ENCODE measurements around the gene RAB11FIP3.
"Not testable (repeated sequence)": the region's sequence is repeated elsewhere in the genome, so short reads cannot be mapped to it uniquely, and the experiment has no call there.

RAB11FIP3 gene, protein sequence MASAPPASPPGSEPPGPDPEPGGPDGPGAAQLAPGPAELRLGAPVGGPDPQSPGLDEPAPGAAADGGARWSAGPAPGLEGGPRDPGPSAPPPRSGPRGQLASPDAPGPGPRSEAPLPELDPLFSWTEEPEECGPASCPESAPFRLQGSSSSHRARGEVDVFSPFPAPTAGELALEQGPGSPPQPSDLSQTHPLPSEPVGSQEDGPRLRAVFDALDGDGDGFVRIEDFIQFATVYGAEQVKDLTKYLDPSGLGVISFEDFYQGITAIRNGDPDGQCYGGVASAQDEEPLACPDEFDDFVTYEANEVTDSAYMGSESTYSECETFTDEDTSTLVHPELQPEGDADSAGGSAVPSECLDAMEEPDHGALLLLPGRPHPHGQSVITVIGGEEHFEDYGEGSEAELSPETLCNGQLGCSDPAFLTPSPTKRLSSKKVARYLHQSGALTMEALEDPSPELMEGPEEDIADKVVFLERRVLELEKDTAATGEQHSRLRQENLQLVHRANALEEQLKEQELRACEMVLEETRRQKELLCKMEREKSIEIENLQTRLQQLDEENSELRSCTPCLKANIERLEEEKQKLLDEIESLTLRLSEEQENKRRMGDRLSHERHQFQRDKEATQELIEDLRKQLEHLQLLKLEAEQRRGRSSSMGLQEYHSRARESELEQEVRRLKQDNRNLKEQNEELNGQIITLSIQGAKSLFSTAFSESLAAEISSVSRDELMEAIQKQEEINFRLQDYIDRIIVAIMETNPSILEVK

DNA sequence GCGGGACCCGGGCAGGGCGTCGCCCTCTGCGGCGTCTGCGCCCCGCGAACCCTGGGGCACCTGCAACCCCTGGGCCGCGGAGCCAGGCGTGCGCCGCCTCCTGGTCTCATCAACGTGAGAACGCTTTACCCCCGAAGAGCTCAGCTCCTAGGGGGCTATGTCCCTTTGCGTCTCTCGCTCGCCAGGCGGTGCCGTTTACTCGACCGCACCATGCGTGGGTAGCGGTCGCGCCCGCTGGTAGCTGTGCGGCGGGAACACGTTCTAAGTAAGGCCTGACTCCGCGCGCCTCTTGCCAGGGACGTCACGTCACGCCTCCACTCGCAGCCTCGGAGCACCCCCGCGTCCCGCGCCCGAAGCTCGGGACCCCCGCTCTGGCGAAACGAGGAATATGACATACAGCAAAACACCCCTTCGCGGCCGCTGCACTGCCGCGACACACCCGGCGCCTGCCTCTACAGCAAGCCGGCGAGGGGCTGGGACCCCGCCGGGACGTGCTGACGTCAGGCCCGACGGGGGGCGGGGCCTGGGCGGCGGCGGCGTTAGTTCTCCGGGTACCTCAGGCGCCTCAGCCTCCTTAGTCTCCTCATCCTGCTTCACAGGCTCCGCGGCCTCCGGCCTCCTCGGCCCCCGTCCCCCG is at the start of gene RAB11FIP3:
Gene RAB11FIP3 (plus strand): TSS at position 568 of the 637 bp plus-strand sequence. CDS start 358 bp downstream, outside the sequence.
- no peak for DNase-seq (ENCODE audit: low read depth)

DNA sequence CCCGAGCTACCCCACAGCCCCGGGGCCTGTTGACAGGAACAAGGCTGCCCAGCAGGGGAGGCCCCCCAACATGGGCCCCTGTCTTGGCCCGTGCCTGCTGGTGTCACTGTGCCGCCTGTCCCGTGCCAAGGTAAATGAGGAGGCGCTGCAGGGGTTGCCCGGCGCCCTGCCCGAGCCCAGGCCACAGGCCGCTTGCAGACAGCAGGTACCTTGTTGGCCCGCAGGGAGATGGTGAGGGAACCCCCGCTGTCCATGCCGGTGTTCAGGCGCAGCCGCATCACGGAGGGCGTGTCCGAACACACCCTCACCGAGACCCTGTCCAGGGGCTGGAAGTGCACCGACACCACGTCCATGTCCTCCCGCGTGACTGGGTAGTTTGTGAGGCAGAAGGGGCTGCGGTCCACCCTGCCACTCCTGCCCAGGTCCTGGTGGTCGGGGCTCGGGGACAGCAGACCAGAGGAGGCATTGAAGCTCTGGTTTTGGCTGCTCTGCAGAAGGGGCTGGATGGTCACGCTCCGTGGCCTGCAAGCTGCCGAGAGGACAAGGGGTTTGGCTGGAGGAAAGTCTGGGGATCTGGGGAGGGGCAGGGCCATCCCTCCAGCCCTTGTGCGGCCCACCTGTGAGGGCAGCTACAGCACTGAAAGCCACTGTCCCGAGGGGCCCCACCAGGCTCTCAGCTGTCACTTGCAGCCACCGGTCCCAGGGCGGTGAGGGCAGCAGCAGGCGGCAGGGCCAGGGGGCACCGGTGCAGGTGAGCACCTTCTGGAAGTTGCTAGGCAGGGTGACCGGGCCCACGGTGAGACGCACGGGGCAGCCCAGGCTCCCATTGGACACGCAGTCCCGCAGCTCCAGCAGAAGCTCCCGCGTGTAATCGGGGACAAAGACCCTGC is 49.3 kb upstream of the RAB11FIP3 start:
- no peak for DNase-seq (ENCODE audit: low read depth)

GRCh38 chr16:376817-377418 is 48.5 kb upstream of the RAB11FIP3 start:
- DNase-seq (ENCODE audit: low read depth), result no peak

GRCh38 chr16:377419-377951 is 48.0 kb upstream of the RAB11FIP3 start:
- no peak for DNase-seq (ENCODE audit: low read depth)

DNA sequence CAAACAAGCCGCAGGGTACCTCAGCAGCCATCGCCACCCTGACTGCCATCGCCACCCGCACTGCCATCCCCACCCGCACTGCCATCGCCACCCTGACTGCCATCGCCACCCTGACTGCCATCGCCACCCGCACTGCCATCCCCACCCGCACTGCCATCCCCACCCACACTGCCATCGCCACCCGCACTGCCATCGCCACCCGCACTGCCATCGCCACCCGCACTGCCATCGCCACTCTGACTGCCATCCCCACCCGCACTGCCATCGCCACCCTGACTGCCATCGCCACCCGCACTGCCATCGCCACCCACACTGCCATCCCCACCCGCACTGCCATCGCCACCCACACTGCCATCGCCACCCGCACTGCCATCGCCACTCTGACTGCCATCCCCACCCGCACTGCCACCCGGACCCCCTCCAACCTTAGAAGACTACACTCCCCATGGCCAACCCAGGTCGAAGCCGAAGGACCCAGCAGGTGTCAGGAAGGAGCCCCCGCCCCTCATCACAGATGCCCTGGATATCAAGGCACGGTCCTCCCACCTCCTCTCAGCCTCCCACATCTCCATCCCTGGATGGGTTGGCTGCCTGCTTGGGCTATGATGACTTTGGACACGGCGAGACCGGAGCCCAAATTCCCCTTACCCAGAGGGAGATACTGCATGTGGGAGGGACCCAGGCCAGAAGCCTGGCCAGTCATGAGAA is 47.2 kb upstream of the RAB11FIP3 start:
- not testable (repeated sequence) for DNase-seq (ENCODE audit: low read depth)

DNA sequence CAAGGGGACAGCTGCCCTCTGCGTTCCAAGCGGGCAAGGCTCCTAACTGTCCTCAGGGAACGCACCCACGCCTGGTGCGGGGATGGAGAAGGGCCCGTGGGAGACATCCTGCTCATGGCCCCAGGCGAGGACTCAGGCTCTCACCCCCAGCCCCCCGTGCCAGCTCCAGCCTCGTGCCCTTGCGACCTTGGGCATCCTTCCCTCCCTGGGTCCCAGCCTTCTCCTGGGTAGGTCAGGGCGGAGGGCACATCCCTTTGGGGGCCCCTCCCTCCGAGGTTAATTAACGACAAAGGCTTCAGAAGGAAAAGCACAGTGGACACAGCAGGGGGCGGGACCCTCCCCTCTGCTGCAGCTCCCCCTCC is 46.6 kb upstream of the RAB11FIP3 start:
- no peak for DNase-seq (ENCODE audit: low read depth)

DNA sequence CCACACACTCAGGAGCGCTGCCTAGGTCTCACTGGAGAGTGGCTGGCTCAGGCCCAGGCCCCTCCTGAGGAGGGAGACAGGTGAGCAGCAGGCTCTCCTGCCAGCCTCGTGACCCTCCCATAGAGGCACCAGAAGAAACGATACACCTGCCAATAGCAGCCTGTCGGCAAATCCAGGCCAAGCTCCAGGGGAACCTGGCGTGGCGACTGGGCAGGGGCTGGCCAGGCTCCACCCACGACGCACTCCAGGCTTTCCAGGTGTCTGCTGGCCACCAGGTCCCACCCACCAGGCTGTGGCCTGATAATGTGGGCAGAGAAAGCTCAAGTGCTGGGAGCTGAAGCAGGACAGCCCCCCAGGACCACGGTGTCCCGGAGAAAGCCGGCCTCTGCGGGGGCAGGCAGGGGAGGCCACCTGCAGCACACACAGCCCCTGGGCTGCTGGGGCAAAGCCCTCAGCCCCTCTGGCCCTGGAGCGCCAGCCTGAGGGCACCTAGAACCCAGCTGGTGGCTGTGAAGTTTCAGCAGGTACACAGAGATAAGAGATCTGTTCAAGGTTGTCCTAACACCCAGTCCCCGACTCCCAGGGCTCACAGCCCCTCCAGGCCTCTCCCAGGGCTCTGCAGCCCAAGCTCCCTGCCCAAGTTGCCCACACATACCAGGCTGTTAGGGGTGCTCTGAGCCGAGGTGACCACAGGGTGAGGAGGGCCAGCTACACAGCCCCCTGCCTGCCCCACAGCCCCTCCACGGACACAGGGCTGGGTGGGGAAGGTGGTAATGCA is 46.1 kb upstream of the RAB11FIP3 start:
- DNase-seq (ENCODE audit: low read depth), result no peak

- no peak for DNase-seq (ENCODE audit: low read depth)
Observed at GRCh38 chr16:379961-380761, 45.3 kb upstream of the RAB11FIP3 start.

DNA sequence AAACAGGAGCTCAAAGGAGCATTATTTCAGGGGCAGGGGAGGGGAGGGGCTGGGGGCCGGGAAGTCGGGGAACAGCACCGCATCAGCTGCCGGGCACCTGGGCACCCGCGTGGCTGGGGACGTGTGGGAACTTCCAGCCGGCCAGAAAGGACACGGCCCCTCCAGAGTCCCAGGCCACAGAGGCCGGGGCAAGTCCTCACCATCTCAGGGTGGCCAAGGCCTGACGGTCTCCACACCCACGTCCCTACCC is 44.8 kb upstream of the RAB11FIP3 start:
- DNase-seq (ENCODE audit: low read depth), result no peak

DNA sequence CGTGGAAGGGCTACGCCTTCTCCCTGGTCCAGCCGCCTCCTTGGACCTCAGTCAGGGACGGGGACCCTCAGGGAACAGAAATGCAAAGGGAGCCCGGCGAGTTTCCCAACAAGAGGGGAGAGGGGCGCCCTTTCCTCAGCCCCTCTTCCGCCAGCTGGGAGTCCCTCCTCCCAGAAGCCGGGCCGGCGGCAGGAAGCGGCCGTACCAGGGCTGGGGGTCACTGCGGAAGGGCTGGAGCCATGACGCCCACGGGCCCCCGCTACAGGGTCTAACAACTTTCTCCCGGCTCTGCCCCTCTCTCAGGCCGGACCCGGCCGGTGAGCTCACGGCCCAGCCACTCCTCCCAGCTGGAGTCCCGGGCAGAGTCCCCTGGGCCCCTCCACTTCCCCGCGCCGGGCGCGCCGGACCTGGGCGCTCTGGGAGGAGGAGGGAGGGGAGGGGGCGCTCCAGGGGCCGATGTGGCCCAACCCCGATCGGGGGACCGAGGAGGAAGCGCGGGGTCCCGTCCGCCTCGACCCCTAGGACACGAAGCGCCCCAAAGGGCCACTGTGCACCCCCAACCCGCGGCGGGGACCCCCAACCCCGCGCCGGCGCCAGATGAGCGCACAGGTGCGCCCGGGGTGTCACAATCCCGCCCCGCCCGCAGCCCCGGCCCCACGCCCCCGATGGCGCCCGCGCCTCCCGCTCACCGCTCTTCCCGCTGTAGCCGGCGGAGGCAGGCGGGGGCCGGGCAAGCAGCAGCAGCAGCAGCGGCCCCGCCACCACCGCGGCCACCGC is 44.2 kb upstream of the RAB11FIP3 start:
- DNase-seq (ENCODE audit: low read depth), result no peak

DNA sequence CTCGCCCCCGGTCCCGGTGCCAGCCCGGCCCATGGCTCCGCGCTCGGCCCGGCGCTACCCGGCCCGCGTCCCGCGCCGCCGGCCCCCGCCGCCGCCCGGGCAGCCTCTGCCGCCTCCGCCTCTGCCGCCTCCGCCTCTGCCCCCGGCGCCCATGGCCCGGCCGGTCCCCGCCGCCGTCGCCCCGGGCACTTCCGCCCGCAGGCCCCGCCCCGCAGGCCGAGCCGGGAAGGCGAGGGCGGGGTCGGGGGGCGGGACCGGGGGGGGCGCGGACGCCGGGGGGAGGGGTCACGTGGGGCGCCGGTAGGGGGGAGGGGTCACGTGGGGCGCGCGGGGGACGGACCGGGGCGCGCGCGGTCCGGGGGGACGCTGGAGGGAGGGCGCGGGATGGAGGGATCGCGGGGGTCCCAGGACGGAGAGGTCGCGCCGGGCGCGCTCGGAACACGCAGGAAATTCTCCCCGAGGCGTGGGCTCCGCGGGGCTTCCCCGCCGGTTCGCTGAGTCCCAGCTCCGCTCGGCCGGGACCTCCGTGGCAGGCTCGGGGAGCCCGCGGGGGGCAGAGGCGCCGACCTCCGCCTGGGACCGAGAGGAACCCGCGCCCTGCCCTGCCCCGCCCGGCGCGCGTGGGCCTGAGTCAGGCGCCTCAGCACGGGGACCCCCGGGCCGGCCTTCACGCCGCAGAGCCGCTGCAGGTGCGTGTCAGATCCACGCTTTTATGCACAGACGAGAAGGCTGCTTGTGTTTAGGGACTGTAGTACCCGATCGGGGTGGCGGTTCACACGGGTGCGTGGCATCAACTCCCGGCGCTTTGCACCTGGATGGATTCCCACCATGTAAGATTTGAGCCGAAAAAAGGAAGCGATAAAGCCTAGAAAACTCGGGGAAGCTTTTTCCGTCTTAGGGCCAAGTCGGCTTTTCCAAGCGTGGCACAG is 43.4 kb upstream of the RAB11FIP3 start, which contains the start of gene PGAP6:
Gene PGAP6 (minus strand): TSS at position 190 of the 929 bp plus-strand sequence. CDS start 157 bp downstream, at position 33.
- no peak for DNase-seq (ENCODE audit: low read depth)

DNA sequence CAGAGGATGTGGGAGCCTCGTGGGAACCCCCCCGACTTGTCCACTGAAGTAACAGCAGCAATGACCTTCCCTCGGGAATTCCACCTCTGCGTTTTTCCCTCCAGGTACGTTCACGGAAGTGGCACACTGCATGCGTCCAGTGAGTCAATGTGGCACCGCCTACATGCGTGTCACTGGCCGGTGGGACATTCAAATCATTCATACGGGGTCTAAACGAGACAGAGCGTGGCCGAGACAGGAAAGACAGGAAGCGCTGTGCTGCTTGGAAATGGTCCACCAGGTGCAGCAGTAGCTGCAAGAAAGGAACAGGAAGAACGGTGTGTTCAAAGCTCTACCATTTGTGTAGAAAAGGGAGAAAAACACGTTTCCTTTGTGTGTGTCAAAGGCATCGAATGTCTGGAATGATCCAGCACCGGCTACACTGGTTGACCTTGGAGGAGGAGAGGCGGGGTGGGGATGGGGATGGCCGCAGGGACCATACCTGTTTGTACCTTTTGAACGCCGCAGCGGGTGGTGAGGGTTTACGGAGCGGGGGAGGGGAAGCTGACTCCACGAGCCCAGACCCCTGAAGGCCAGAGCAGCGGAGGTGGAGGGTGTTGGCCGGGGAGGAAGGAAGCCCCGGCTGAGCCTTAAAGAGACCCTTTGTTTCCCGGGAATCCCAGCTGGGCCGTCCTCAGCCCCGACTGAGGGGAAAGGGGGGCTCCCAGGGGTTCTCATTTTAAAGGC is 42.0 kb upstream of the RAB11FIP3 start:
- DNase-seq (ENCODE audit: low read depth), result no peak

DNA sequence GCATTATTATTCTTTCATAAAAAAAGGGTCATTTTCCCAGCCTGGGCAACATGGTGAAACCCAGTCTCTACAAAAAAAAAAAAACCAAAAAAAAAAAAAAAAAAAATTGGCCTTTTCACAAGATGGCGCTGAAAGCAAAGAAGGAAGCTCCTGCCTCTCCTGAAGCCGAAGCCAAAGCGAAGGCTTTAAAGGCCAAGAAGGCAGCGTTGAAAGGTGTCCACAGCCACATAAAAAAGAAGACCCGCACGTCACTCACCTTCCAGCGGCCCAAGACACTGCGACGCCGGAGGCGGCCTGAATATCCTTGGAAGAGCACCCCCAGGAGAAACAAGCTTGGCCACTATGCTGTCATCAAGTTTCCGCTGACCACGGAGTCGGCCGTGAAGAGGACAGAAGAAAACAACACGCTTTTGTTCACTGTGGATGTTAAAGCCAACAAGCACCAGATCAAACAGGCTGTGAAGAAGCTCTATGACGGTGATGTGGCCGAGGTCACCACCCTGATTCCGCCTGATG is 38.8 kb upstream of the RAB11FIP3 start:
- DNase-seq (ENCODE audit: low read depth), result no peak

GRCh38 chr16:387761-388666 is 37.4 kb upstream of the RAB11FIP3 start:
- not testable (repeated sequence) for DNase-seq (ENCODE audit: low read depth)

DNA sequence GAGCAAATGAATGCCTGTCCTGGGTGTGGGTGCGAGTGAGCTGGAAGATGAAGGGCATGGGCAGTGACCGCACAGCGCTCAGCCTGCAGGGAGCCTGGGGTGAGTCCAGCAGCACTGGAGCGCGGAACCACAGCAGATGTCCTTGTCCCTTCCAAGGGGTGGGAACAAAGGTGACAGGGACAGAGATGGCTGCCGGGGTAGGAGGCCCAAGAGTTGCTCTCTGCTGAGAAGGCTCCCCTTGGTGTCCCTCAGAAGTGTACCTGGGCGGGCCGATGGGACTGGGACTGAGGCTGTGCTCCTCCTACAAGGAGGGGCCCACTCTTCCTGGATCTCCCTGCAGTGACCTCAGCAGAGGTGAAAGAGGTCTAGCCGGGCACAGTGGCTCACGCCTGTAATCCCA is 36.1 kb upstream of the RAB11FIP3 start:
- DNase-seq (ENCODE audit: low read depth), result no peak
